Panc1 (cell line): ENCODE data around the gene KCNG2. TPM values are rescaled to one million over a fixed set of nuclear protein-coding genes. Genes with fewer than 3 reads are reported as not detected.

Source experiments
- ATAC-seq: fragments of 200-7000 bp; cut with Tn5 transposase; 2 replicates; pipeline ENCODE4 v1.9.1; 2020; ENCODE audit warnings: mild to moderate bottlenecking, moderate library complexity
- BruUV-seq: library from RNA; stranded (reverse); fragments of 400-500 nt; replicated peaks from 2 replicates; lab custom pipeline; 2021; lab: Mats Ljungman, UMichigan
- CTCF ChIA-PET: fragments of 300-600 bp; sonication (Branson Sonifier 250); formaldehyde crosslinking; loops from one replicate; lab custom pipeline; 2022; ENCODE audit warnings: antibody characterized with exemption; lab: Charles Lee
- POLR2A ChIA-PET: fragments of 300-600 bp; sonication (Branson Sonifier 250); formaldehyde crosslinking; loops from one replicate; lab custom pipeline; 2022; ENCODE audit warnings: antibody characterized with exemption; lab: Charles Lee
- DNase-seq: peaks from one replicate; pipeline ENCODE4 v3.0.0-alpha.2; 2010; ENCODE audit warnings: low read depth, low spot score
- H3K27ac ChIP-seq: 2 replicates; pipeline ENCODE4 v1.5.1; 2011; ENCODE audit warnings: mild to moderate bottlenecking, low read length, inconsistent platforms
- H3K27me3 ChIP-seq: fragments of 200-500 bp; sonication (Bioruptor generic); 2 replicates; pipeline ENCODE4 v1.6.0; 2014; ENCODE audit warnings: low read length, inconsistent platforms; ENCODE audit not compliant: control insufficient read depth, insufficient read depth
- H3K36me3 ChIP-seq: fragments of 200-500 bp; sonication (Bioruptor generic); 2 replicates; pipeline ENCODE4 v1.5.1; 2014; ENCODE audit warnings: inconsistent platforms, mild to moderate bottlenecking, low read length, moderate library complexity; ENCODE audit not compliant: control insufficient read depth, insufficient read depth
- H3K4me1 ChIP-seq: 2 replicates; pipeline ENCODE4 v1.5.1; 2011; ENCODE audit warnings: inconsistent platforms, mild to moderate bottlenecking, low read length, moderate library complexity; ENCODE audit not compliant: control insufficient read depth, insufficient read depth
- H3K4me3 ChIP-seq, 2 experiments: 2 replicates each; pipeline ENCODE4 v1.5.1; 2011 to 2012; ENCODE audit warnings: low read depth in 2 of 2, low read length in 2 of 2, mild to moderate bottlenecking in 2 of 2, inconsistent platforms in 1 of 2, moderate library complexity in 1 of 2
- H3K9me3 ChIP-seq: fragments of 200-500 bp; sonication (Bioruptor generic); 2 replicates; pipeline ENCODE4 v1.5.1; 2014; ENCODE audit warnings: low read depth, mild to moderate bottlenecking, inconsistent platforms, low read length, moderate library complexity; ENCODE audit not compliant: control insufficient read depth, insufficient read depth
- POLR2AphosphoS5 ChIP-seq: IDR thresholded peaks from 2 replicates; pipeline ENCODE4 v1.6.1; 2012; ENCODE audit warnings: mild to moderate bottlenecking, low read depth, low read length, moderate library complexity
- SIN3A ChIP-seq: IDR thresholded peaks from 2 replicates; pipeline ENCODE4 v1.6.1; 2012; ENCODE audit warnings: low read depth, mild to moderate bottlenecking, low read length, moderate library complexity, borderline replicate concordance; ENCODE audit not compliant: insufficient read depth
- TCF7L2 ChIP-seq: IDR thresholded peaks from 2 replicates; pipeline ENCODE4 v1.6.1; 2011; ENCODE audit warnings: mild to moderate bottlenecking, low read depth, low read length, inconsistent platforms
- in situ Hi-C: cut with HindIII; loops from 2 replicates; pipeline ENCODE4 v1.10.0; 2016; ENCODE audit warnings: low sequenced_read_pairs, low pct_unique_long_range_greater_than_20kb
- intact Hi-C: fragments of 100-400 bp; cut with micrococcal nuclease; formaldehyde crosslinking; loops from one replicate; pipeline ENCODE4 v1.10.0; 2022; ENCODE audit not compliant: unreplicated experiment
- total RNA-seq: library from RNA; stranded (reverse); gene quantifications from one replicate; pipeline ENCODE4 v1.2.1, GENCODE V29; 2021; ENCODE audit not compliant: unreplicated experiment
- TF ChIP-seq, protein P1 (sequence below): fragments of 450-650 bp; IDR thresholded peaks from 2 replicates; pipeline ENCODE4 v1.5.1; 2017; ENCODE audit warnings: mild to moderate bottlenecking
- TF ChIP-seq, protein P2 (sequence below), 2 experiments: IDR thresholded peaks; 2 replicates each; pipeline ENCODE4 v1.6.1; 2011 to 2012; ENCODE audit warnings: low read depth in 2 of 2, control low read depth in 1 of 2, low read length in 1 of 2, mild to moderate bottlenecking in 1 of 2, moderate library complexity in 1 of 2; ENCODE audit not compliant: insufficient read depth in 1 of 2

The KCNG2 gene
- total RNA-seq, 1 experiment from 2014 or later: not detected

DNA sequence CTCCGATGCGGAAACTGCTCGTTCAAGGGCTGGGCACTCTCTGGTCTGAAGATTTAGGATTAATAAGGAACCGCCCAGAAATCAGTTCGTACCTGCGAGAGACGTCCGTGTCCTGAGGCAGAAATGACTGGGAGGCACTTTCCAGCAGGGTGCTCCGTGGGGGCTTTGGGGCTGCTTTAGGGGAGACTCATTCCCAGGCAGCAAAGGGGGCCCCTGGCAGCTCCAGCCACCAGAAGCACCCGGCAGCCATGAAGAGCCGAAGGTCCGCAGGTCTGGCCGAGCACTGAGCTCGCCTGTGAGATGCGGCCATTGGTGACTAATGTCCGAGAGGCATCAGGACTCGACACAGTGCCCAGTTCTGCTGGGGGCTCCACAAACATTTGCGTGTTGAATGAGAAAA, 20.9 kb downstream of the KCNG2 start:
- H3K27me3 ChIP-seq: peaks cover 8% of the 10 kb centered on the region
- ChIA-PET POLR2A (no interaction called here), CTCF (no interaction called here)
- no peak overlapping the region for H3K27ac ChIP-seq
- H3K4me3 ChIP-seq: no peak overlapping the region
- no peaks in the 10 kb centered on the region for H3K9me3 ChIP-seq
- H3K36me3 ChIP-seq: no peaks in the 10 kb centered on the region
- H3K4me1 ChIP-seq: no peaks in the 10 kb centered on the region
- intact Hi-C loops: no loop called here
- no TSS peak for BruUV-seq
- in situ Hi-C loops: no loop called here
- no peak for ATAC-seq
- no peak for DNase-seq
- TF ChIP-seq, protein P1, sequence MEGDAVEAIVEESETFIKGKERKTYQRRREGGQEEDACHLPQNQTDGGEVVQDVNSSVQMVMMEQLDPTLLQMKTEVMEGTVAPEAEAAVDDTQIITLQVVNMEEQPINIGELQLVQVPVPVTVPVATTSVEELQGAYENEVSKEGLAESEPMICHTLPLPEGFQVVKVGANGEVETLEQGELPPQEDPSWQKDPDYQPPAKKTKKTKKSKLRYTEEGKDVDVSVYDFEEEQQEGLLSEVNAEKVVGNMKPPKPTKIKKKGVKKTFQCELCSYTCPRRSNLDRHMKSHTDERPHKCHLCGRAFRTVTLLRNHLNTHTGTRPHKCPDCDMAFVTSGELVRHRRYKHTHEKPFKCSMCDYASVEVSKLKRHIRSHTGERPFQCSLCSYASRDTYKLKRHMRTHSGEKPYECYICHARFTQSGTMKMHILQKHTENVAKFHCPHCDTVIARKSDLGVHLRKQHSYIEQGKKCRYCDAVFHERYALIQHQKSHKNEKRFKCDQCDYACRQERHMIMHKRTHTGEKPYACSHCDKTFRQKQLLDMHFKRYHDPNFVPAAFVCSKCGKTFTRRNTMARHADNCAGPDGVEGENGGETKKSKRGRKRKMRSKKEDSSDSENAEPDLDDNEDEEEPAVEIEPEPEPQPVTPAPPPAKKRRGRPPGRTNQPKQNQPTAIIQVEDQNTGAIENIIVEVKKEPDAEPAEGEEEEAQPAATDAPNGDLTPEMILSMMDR: no peak
- TF ChIP-seq TCF7L2: no peak
- no peak for TF ChIP-seq POLR2AphosphoS5
- TF ChIP-seq SIN3A: no peak
- TF ChIP-seq, protein P2, sequence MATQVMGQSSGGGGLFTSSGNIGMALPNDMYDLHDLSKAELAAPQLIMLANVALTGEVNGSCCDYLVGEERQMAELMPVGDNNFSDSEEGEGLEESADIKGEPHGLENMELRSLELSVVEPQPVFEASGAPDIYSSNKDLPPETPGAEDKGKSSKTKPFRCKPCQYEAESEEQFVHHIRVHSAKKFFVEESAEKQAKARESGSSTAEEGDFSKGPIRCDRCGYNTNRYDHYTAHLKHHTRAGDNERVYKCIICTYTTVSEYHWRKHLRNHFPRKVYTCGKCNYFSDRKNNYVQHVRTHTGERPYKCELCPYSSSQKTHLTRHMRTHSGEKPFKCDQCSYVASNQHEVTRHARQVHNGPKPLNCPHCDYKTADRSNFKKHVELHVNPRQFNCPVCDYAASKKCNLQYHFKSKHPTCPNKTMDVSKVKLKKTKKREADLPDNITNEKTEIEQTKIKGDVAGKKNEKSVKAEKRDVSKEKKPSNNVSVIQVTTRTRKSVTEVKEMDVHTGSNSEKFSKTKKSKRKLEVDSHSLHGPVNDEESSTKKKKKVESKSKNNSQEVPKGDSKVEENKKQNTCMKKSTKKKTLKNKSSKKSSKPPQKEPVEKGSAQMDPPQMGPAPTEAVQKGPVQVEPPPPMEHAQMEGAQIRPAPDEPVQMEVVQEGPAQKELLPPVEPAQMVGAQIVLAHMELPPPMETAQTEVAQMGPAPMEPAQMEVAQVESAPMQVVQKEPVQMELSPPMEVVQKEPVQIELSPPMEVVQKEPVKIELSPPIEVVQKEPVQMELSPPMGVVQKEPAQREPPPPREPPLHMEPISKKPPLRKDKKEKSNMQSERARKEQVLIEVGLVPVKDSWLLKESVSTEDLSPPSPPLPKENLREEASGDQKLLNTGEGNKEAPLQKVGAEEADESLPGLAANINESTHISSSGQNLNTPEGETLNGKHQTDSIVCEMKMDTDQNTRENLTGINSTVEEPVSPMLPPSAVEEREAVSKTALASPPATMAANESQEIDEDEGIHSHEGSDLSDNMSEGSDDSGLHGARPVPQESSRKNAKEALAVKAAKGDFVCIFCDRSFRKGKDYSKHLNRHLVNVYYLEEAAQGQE (IDR thresholded peaks at IDR 0.05; ENCODE audit: insufficient read depth in 1 of 2, low read depth in 2 of 2, low read length in 1 of 2): no peak

DNA sequence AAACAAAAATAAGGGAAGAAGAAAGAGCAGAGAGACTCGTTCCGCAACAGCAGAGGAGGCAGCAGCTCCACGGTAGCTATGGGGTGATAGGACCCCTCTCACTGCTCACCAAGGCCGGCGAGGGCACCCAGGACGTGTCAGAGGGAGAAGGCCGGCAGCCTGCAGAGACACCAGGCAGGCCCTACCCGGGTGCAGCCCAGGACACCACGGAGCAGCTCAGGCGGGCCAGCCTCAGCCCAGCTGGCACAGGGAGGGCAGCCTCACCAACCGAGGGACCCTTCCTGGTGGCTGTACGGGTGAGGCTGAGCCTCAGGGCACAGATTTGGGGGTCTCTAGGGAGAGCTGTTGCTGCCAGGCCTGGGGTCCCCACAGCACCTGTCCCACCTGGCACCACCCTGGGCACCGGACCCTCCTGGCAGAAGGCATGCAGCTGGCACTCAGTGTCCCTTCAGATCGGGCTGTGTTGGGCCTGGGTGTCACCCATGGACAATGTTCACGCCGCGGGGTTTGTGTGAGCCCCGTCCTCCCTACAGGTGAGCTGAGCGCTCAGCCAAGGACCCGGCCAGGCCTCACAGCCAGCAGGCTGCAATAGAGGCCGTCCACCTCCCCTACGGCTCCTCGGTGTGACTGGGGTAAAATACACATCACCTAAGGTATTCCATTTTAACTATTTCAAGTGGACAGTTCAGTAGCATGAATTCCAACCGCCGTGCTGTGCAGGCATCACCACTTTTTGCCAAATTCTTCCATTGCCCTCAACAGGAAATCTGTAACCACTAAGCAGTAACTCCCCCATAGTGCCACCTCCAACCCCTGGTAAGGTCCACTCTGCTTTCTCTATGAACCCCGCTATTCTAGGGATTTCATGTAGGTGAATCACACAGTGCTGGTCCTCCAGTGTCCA, 21.6 kb downstream of the KCNG2 start:
- Histone ChIP-seq H3K36me3 (no peaks in the 10 kb centered on the region), H3K4me3 (no peak overlapping the region), H3K9me3 (no peaks in the 10 kb centered on the region), H3K4me1 (no peaks in the 10 kb centered on the region), H3K27ac (no peak overlapping the region), H3K27me3 (peaks cover 2% of the 10 kb centered on the region; the same call in 1 of the 2 replicates)
- BruUV-seq: no TSS peak
- ChIA-PET CTCF (no interaction called here), POLR2A (no interaction called here)
- ATAC-seq (peak; percentile 66), DNase-seq (no peak)
- in situ Hi-C loops (no loop called here), intact Hi-C loops (no loop called here)
- TF ChIP-seq SIN3A (no peak), TCF7L2 (no peak), POLR2AphosphoS5 (no peak)
- TF ChIP-seq, protein P2 (IDR thresholded peaks at IDR 0.05; ENCODE audit: insufficient read depth in 1 of 2, low read depth in 2 of 2, low read length in 1 of 2): no peak; a peak in 1 of 4 replicates
- TF ChIP-seq, protein P1: no peak
